ENCODE results near the gene PKP3.
"Not testable (repeated sequence)": the region's sequence is repeated elsewhere in the genome, so short reads cannot be mapped to it uniquely, and the experiment has no call there.

Gene PKP3

DNA sequence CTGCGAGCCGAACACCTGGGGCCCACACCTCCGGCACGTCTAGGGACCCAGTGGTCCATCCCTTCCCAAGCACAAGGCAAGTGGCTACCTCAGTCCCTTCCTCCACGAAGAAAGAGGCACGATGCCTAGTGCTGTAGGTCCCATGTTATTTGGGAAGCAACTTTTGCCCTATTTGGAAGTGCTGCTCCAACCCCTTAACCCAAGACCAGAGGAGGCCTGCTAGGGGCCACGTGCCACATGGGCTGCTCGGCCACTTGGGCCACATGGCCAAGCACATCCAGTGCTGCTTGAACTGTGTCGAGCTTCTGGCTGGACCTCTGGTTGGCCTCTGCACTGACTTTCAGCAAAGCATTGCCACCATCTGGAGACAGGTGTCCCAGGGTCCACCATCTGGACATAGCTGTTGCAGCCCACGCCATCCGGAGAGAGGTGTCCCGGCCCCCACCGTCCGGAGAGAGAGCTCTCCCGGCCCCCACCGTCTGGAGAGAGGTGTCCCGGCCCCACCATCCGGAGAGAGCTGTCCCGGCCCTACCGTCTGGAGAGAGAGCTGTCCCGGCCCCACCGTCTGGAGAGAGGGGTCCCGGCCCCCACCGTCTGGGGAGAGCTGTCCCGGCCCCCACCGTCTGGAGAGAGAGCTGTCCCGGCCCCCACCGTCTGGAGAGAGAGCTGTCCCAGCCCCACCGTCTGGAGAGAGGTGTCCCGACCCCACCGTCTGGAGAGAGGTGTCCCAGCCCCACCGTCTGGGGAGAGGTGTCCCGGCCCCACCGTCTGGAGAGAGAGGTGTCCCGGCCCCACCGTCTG, 31.2 kb upstream of the PKP3 start:
- no peak for DNase-seq (ENCODE audit: low spot score)

DNA sequence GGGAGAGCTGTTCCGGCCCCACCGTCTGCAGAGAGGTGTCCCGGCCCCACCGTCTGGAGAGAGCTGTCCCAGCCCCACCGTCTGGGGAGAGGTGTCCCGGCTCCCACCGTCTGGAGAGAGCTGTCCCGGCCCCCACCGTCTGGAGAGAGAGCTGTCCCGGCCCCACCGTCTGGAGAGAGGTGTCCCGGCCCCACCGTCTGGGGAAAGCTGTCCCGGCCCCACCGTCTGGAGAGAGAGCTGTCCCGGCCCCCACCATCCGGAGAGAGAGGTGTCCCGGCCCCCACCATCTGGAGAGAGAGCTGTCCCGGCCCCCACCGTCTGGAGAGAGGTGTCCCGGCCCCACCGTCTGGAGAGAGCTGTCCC, 30.6 kb upstream of the PKP3 start:
- DNase-seq (ENCODE audit: low spot score), result not testable (repeated sequence)

DNA sequence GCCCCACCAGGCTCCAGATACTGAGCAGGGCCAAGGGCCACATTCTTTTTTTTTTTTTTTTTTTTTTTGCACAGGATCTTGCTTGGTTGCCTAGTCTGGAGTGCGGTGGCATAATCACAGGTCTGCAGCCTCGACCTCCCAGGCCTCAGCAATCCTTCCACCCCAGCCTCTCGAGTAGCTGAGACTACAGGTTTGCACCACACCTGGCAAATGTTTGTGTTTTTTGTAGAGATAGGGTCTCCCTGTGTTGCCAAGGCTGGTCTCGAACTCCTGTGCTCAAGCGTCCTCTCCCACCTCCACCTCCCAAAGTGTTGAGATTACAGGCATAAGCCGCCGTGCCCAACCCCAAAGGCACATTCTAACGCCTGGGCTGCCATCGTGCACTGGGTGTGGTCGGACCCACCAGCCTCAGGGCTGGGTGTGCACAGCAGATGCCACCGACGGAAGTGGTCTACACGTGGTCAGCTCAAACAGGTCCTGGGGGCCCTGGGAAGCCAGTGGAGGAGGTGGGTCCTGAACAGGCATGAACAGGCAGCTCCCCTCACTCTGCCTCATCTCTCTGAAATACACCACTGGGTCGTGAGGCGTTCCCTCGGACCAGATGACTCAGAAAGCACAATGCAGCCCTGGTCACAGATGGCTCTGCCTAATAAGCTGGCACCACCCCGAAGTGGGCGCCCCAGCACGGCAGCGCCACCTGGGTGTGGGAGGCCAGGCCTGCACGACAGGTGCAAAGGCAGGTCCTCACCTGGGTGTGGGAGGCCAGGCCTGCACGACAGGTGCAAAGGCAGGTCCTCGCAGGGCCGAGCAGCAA, 29.9 kb upstream of the PKP3 start:
- peak; percentile 74 for DNase-seq (ENCODE audit: low spot score)

DNA sequence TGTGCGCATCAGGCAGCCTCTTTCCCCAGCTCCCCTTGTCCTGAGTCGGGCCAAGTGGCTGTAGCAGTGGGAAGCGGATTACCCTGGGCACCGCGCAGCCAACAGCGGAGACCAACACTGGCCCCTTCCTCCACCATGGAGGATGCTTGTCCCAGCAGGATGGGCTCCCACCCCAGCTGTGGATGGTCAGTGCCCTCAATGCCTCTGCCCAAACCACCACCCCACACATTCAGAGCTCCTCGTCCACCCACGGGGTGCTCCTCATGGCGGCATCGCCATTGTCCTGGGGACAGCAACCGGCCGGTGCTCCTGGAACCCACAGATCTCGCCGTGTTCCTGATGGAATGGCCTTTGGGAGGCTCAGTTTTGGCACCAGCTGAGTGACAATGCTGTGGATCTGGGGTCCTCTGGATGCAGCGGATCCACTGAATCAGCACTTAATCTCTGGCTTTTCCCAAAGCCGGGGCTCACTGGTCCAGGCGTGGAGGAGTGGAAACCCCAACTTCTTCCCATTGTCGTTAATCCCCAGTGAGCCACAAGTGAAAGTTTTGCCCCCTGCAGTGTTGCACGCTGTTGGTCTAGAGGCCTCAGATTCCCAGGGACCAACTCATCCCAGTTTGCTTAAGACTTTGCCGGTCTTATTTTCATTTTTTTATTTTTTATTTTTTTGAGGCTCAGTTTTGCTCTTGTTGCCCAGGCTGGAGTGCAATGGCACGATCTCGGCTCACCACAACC, 28.9 kb upstream of the PKP3 start:
- DNase-seq (ENCODE audit: low spot score), result no peak

DNA sequence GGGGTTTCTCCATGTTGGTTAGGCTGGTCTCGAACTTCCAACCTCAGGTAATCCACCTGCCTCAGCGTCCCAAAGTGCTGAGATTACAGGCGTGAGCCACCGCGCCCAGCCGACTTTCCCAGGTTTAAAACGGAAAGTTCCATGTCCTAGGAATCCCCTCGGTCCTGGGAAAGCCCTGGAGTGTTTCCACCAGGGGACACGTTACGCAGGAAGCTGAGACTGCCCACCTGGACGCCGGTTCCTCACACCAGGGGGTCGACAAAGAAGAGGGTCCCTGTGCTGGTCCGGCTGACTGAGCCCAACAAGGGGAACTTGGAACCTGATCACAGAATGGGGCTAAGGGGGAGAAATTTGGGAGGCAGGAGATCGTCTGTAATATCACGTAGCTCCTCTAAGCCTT, 28.2 kb upstream of the PKP3 start:
- no peak for DNase-seq (ENCODE audit: low spot score)

DNA sequence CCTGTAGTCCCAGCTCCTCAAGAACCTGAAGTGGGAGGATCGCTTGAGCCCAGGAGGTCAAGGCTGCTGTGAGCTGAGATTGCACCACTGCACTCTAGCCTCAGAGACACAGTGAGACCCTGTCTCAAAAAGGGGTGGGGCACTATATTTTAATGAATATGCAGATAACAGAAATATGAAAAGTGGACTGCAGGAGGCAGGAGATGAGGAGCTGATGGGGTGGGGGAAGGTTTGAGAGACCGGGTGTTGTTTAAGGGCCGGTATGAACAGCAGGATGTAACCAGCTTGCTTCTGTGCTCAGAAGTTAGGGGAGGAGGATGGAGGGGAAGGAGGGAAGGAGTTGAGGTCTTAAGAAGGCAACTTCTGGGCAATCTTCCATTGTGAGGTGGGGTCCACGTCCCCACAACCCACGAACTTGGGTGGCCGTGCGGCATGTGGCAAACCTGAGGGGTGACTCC, 26.0 kb upstream of the PKP3 start:
- no peak for DNase-seq (ENCODE audit: low spot score)

DNA sequence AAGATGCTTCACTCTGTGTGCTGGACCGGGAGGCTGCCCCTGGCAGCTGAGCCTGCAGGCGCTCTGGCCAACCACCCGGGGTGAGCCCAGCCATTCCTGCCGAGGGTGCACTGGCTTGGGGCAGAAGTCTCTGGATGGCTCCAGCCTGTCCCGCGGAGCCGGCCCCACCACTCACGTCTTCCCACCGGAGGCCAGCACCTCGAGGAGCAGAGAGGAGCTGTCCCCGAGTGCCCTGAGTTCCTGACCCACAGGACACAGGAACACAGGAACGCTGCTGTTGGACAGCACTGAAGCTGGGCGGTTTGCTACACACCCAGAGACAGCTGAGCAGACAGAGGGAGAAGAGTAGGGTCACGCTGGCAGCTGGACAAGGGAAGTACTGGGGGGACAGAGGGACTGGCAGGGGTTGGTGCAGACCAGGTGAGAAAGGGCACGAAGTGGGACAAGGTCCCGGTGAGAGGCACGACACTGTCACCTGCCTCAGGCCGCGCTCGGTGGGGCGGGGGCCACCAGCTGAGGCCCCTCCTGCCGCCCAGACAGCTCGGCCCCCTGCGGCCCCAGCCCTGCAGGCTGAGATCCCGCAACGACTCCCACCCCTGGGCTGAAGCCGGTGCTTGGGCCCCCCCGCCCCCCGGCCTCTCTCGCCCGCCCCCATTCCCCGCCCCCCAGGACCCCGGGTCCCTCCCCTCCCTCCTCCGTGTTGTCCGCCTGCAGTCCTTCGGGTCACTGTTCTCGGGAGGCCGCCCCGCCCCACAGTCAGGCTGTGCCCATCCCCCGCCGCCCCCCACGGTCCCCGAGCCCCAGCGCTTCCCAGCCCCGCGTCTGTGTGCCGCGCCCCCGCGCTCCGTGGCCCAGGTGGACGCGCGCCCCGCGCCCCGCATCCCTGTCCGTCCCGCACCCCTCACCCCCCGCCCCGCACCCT, 25.3 kb upstream of the PKP3 start:
- DNase-seq (ENCODE audit: low spot score), result no peak

DNA sequence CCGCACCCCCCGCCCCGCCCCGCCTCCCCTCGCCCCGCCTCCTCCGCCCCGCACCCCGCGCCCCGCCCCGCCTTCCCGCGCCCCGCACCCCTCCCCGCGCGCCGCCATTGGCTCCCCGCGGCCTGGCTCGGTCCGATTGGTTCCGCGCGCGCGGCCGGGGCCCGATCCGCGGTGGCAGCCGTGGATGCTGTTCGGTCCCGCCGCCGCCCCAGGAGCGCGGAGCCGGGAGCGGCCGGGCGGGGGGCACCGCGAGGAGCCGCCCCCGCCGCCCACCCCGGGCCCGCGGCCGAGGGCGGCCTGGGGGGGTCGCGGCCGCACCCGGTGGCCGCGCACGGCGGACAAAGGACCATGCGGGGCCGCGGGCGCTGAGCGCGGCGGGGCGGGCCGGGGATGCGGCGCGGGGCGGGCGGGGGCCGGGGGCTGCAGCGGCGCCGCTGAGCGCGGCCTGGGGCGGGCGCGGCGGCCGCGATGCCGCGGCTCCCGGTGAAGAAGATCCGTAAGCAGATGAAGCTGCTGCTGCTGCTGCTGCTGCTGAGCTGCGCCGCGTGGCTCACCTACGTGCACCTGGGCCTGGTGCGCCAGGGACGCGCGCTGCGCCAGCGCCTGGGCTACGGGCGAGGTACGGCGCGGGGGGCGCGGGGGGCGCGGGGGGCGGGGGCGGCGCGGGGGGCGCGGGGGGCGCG, 24.5 kb upstream of the PKP3 start, which contains the start of gene B4GALNT4:
TSS of gene B4GALNT4 (plus strand) at position 164 of the 683 bp plus-strand sequence. CDS start at position 469, 305 bp downstream.
- no peak for DNase-seq (ENCODE audit: low spot score)

DNA sequence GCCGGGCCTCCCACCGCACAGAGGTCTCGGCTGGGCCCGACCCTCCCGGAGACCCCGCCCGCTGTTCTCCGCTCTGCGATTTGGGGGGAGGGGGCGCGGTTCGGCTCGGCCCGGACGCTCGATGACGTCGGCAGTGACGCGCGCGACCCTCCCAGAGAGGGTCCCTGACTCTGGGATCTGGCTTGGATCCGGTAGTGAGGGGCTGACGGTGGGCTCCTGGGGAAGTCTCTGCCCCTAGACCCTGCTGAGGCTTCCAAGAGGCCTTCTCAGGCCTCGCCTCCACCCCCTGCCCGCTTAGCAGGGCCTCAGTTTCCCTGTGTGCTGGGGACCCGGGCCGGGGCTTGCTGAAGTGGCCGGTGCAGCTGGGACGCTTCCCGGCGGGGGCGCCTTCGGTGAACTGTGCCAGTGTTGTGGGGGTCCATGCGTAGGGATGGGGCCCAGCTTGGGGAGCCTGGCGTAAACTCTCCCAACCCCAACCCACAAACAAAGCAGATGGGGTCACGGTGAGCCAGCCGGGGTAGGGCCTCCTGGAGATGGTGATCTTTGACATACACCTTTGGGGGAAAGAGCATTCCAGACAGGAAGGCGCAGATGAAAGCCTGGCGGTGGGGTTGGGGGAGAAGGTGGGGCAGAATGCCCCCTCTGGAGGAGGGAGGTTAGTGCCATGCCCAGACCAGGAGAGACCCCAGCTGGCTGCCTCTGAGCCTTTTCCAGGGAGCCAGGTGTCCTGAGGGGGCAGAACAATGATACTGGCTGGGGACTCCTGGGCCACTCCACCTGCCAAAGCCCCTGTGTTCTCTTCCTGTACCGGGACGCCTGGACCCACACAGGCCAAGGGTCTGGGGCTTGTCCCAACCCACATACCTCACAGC, 23.7 kb upstream of the PKP3 start:
- no peak for DNase-seq (ENCODE audit: low spot score)

DNA sequence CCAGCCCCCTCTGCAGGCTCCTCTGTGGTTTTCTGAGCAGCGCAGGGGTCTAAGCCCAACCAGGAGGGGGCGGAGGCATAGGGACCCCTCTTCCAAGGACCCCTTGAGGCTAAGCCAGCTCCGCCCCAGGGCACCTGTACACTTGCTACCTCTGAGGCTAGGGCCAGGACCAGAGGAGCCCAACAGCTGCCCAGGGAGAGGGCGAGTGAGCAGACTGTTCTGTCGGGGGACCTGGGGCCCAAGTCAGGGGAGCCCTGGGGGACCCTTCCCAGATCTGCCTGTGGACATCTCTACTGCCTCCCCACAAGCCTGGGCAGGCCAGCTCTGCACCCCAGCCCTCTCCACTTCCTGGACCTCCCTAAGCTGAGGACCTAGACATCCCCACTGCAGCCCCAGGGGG, 23.0 kb upstream of the PKP3 start:
- DNase-seq (ENCODE audit: low spot score), result no peak

DNA sequence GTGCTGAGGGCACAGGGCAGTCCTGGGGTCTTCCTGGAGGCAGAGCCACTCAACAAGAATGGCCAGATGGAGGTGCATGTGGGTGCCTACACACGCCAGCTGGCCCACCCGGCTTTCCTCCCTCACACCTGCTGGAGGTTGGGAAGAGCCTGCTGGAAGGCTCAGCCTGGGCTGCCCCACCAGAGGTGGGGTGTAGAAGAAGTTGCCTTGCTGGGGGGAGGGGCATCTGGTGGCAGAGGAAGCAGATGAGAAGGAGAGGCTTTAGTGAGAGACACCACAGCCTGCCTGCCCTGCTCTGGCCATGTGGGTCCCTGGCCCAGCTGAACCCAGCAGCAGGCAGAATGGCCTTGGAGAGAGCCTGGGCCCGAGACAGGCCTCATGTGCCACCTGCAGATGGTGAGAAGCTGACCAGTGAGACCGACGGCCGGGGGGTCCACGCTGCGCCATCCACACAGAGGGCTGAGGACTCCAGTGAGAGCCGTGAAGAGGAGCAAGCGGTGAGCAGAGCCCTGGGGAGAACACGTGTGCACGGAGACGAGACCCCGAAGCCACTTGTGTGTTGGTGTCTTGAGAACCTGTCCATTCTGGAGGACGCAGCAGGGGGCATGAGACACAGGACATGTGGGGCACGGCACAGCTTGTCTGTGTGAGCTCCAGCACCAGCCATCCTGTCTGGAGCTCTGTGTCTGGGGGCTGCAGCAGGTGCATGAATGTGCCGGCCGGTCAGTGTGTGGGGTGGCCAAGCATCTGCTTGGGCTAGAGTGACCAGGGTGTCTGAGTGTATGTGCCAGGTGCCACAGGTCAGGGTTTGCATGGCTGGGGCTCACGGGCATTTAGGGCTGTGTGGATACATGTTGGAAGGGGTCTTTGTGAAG, 22.1 kb upstream of the PKP3 start:
- no peak for DNase-seq (ENCODE audit: low spot score)

DNA sequence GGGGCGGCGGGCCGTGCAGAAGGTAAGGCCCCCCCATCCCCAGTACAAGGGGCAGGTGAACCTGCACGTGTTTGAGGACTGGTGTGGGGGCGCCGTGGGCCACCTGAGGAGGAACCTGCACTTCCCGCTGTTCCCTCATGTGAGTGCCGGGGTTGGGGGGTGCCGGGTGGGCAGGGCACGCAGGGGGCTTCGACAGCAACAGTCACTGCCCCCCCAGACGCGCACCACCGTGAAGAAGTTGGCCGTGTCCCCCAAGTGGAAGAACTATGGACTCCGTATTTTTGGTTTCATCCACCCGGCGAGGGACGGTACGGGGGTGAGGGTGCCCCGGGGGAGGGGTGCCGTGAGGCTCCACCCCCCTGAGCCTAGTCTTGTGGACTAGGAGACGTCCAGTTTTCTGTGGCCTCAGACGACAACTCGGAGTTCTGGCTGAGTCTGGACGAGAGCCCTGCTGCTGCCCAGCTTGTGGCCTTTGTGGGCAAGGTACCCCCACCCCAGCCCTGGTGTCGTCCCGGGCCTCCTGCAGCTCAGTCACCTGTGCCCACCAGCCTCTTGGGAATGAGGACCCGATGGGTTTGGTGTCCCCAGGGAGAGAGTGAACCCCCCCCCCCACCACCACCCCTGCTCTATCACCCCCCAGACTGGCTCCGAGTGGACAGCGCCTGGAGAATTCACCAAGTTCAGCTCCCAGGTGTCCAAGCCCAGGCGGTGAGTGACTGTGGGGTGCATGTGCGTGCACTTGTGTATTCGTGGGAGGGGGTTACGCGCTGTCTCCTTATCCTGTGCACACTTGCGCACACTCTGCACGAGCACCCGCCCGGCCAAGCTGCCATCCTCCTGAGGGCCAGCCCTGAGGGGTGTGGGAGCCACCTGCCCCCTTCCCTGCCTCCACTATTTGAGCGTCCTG, 20.9 kb upstream of the PKP3 start:
- DNase-seq (ENCODE audit: low spot score), result no peak

DNA sequence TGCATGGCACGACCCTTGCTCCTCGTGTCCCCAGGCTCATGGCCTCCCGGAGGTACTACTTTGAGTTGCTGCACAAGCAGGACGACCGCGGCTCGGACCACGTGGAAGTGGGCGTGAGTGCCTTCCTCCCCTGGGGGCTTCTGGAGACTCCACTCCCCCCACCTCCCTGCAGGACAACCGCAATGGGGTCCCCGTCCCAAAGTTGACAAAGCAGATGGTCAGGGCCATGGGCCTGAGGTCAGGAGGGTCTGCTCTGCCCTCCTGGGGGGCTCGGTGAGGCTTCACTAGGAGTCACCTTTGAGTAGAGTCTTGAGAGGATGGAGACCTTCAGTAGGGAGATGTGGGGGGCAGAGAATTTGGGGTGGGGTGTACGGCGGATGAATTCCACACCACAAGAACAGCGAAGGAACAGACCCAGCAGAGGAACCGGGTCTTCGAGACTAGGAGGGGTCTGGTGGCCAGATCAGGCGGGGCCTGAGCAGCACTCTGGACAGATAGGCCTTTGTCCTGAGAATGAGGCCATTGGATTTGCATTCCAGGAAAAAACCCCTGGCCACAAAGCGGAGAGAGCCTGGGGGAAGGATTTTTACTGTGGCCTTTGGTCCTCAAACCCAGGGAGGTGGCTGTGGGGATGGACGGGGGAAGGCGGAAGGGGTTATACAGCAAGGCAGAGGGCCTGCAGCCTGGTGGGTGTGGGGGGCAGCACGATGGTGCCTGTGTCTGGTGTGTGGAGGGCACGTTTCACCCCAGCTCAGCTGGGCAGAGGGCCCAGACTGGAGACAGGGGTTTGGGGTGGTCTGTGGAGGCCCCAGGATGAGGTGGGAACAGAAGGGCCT, 20.1 kb upstream of the PKP3 start:
- DNase-seq (ENCODE audit: low spot score), result no peak

DNA sequence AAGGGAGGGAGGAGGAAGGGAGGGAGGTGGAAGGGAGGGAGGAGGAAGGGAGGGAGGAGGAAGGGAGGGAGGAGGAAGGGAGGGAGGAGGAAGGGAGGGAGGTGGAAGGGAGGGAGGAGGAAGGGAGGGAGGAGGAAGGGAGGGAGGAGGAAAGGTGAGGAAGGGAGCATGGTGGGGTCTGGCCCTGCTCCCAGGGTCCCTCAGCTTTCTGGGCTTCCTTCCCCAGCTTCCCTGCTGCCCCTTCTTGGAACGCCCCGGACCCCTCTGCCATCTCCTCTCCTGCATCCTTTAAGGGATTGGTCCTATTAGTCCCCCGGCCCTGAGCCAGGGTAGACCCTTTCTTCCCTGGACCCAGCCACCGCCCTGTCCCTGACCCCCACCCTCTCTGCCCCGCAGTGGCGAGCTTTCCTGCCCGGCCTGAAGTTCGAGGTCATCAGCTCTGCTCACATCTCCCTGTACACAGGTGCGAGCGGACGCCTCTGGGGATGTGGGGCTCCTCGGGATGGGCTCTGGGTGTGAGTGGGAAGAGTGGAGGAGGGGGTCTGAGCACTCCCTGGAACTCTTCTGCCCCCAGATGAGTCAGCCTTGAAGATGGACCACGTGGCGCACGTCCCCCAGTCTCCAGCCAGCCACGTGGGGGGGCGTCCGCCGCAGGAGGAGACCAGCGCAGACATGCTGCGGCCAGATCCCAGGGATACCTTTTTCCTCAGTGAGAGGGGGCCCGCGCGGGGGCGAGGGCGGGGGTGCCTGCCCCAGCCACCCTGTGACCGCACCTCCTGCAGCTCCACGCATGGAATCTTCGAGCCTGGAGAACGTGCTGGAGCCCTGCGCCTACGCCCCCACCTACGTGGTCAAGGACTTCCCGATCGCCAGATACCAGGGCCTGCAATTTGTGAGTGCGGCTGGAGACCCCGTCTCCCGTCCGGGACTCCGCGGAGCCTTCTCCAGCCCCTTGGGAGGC, 18.7 kb upstream of the PKP3 start:
- no peak for DNase-seq (ENCODE audit: low spot score)

DNA sequence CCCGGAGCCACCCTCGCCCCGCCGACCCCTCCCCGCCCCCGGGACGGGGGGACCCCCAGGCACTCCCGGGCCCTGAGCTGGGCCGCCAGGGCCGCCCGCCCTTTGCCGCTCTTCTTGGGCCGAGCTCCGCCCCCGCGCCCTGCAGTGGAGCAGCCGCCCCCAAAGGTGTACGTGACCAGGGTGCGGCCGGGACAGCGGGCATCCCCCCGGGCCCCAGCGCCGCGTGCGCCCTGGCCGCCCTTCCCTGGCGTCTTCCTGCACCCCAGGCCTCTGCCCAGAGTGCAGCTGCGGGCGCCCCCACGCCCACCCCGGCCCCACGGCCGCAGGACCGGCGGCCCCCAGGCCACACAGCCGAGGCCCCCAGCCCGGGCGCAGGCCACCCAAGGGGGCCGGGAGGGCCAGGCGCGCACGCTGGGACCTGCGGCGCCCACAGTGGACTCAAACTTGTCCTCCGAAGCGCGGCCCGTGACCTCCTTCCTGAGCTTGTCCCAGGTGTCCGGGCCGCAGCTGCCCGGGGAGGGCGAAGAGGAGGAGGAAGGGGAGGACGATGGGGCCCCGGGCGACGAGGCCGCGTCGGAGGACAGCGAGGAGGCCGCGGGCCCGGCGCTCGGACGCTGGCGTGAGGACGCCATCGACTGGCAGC, 17.4 kb upstream of the PKP3 start:
- DNase-seq (ENCODE audit: low spot score), result no peak
